HEK293T (cell line): ENCODE measurements around the gene DAZL.

ENCODE experiments used
- CTCF ChIA-PET: fragments of 350-600 bp; formaldehyde crosslinking; extraction: SDS; loops from one replicate; lab custom pipeline; 2021; ENCODE audit warnings: antibody characterized with exemption, inconsistent platforms; lab: Yijun Ruan, JAX
- POLR2A ChIA-PET: fragments of 350-600 bp; formaldehyde crosslinking; extraction: SDS; loops from one replicate; lab custom pipeline; 2020; ENCODE audit warnings: antibody characterized with exemption, inconsistent platforms; lab: Yijun Ruan, JAX
- DNase-seq: peaks from one replicate; pipeline ENCODE4 v3.0.0; 2012; ENCODE audit warnings: mixed read lengths; ENCODE audit errors: extremely low spot score
- ARNT ChIP-seq: fragments of 450-650 bp; IDR thresholded peaks from 2 replicates; pipeline ENCODE4 v1.6.1; 2017; ENCODE audit warnings: mild to moderate bottlenecking
- BHLHE40 ChIP-seq: fragments of 450-650 bp; IDR thresholded peaks from 2 replicates; pipeline ENCODE4 v1.6.1; 2016; ENCODE audit warnings: mild to moderate bottlenecking, moderate library complexity, borderline replicate concordance
- CTBP1 ChIP-seq: fragments of 450-650 bp; IDR thresholded peaks from 2 replicates; pipeline ENCODE4 v1.6.1; 2016; ENCODE audit warnings: borderline replicate concordance
- ELF4 ChIP-seq: fragments of 450-650 bp; IDR thresholded peaks from 2 replicates; pipeline ENCODE4 v1.6.1; 2017; ENCODE audit warnings: antibody characterized with exemption
- FOXA1 ChIP-seq: fragments of 450-650 bp; IDR thresholded peaks from 2 replicates; pipeline ENCODE4 v1.6.1; 2016; ENCODE audit warnings: mild to moderate bottlenecking
- FOXK2 ChIP-seq: fragments of 450-650 bp; IDR thresholded peaks from 2 replicates; pipeline ENCODE4 v1.6.1; 2016; ENCODE audit warnings: mild to moderate bottlenecking
- FOXM1 ChIP-seq: fragments of 450-650 bp; IDR thresholded peaks from 2 replicates; pipeline ENCODE4 v1.6.1; 2017; ENCODE audit warnings: mild to moderate bottlenecking, borderline replicate concordance
- HDGF ChIP-seq: fragments of 450-650 bp; IDR thresholded peaks from 2 replicates; pipeline ENCODE4 v1.6.1; 2017; ENCODE audit warnings: antibody characterized with exemption, borderline replicate concordance
- L3MBTL2 ChIP-seq: fragments of 450-650 bp; conservative IDR thresholded peaks from 2 replicates; pipeline ENCODE4 v1.6.1; 2016; ENCODE audit warnings: mild to moderate bottlenecking
- LEF1 ChIP-seq: fragments of 450-650 bp; IDR thresholded peaks from 2 replicates; pipeline ENCODE4 v1.6.1; 2017; ENCODE audit warnings: mild to moderate bottlenecking, borderline replicate concordance
- NFRKB ChIP-seq: fragments of 450-650 bp; IDR thresholded peaks from 2 replicates; pipeline ENCODE4 v1.6.1; 2016; ENCODE audit warnings: mild to moderate bottlenecking, moderate library complexity
- SP1 ChIP-seq: fragments of 450-650 bp; IDR thresholded peaks from 2 replicates; pipeline ENCODE4 v1.6.1; 2017
- SUZ12 ChIP-seq: fragments of 450-650 bp; IDR thresholded peaks from 2 replicates; pipeline ENCODE4 v1.6.1; 2016; ENCODE audit warnings: mild to moderate bottlenecking
- TARDBP ChIP-seq: fragments of 450-650 bp; IDR thresholded peaks from 2 replicates; pipeline ENCODE4 v1.6.1; 2016
- ZNF384 ChIP-seq: fragments of 450-650 bp; IDR thresholded peaks from 2 replicates; pipeline ENCODE4 v1.6.1; 2016
- TF ChIP-seq, protein P1 (sequence below): fragments of 450-650 bp; IDR thresholded peaks from 2 replicates; pipeline ENCODE4 v1.6.1; 2016

The DAZL gene

GRCh38 chr3:16550676-16551341, 54.4 kb downstream of the DAZL start:
- peak; percentile 74 for DNase-seq
- TF ChIP-seq HDGF (no peak), L3MBTL2 (peak; percentile 17; the same call in 1 of the 2 replicates), ARNT (no peak)
- ChIA-PET POLR2A (interaction anchor here (0.7 to 1.1 kb wide), 2 partner anchors 34 to 286 kb away, joined by 4 read pairs; partner anchors contain the start of genes DPH3 and OXNAD1), CTCF (interaction anchor here (0.5 to 2.8 kb wide), 7 partner anchors 35 to 402 kb away, joined by 3 to 11 read pairs (median 4); partner anchors contain the start of genes DPH3 and OXNAD1)

- DNase-seq: no peak
- ChIA-PET POLR2A (interaction anchor here (0.7 to 1.1 kb wide), 2 partner anchors 34 to 285 kb away, joined by 4 read pairs; partner anchors contain the start of genes DPH3 and OXNAD1), CTCF (interaction anchor here (0.5 to 2.8 kb wide), 7 partner anchors 34 to 402 kb away, joined by 3 to 11 read pairs (median 4); partner anchors contain the start of genes DPH3 and OXNAD1)
- TF ChIP-seq SP1: no peak
- TF ChIP-seq BHLHE40: no peak
Observed at GRCh38 chr3:16550305-16550675, 54.9 kb downstream of the DAZL start.

DNA sequence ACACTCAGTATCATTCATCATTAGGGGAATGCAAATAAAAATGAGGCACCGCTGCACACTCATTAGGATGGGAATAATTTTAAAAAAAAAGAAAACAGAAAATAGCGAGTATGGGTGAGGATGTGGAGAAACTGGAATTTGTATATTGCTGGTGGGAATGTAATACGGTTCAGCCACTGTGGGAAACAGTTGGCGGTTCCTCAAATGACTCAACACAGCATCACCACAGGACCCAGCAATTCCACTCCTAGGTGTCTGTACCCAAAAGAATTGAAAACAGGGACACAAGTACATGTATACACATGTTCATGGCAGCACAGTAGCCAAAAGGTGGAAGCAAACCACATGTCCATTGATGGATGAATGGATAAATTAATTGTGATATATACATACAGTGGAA, 56.5 kb downstream of the DAZL start:
- ChIA-PET POLR2A (no interaction called here), CTCF (interaction anchor here (2.8 kb wide), 1 partner anchor 258 kb away, joined by 11 read pairs; no protein-coding TSS in a partner anchor)
- no peak for TF ChIP-seq SP1
- TF ChIP-seq NFRKB: no peak
- TF ChIP-seq FOXK2: no peak
- no peak for TF ChIP-seq ZNF384
- no peak for TF ChIP-seq ARNT
- TF ChIP-seq ELF4: no peak
- no peak for TF ChIP-seq LEF1
- no peak for TF ChIP-seq FOXM1
- no peak for DNase-seq

DNA sequence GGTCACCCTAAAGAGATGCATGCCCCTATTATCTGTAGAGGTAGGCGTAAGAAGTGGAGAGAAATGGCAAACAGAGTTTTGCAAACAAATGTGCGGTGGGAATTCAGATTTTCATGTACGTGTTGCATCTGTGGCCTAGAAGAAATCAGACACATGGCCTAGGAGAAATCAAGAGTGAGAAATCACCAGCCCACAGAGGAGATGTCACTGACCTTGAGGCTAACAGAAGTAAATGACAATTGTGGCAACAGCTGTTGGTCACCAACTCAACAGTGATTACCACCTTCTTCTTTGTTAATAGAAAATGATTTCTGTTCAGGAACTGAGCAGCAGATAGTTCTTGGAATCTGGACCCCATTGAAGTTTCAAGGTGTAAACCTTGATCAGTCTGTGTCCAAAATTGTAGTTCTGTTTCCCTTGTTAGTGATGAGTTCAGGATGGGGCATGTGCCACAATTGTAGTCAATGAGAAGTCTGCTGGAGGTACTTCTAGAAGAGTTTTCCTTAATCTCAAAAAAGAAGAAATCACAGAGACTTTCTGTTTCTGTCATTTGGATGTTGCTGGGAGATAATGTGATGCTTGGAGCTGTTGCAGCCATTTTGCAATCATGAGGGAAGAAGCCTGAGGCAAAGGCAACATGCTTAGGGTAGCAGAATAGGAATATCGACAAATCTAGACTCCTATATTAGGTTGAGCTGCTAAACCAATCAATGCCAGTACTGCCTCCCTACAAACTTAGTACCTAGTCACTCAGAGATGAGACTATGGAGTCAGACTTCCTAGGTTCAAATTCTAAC, 57.5 kb downstream of the DAZL start:
- no peak for TF ChIP-seq NFRKB
- no peak for TF ChIP-seq TARDBP
- no peak for TF ChIP-seq SP1
- TF ChIP-seq LEF1: no peak
- TF ChIP-seq ZNF384: no peak
- TF ChIP-seq, protein P1, sequence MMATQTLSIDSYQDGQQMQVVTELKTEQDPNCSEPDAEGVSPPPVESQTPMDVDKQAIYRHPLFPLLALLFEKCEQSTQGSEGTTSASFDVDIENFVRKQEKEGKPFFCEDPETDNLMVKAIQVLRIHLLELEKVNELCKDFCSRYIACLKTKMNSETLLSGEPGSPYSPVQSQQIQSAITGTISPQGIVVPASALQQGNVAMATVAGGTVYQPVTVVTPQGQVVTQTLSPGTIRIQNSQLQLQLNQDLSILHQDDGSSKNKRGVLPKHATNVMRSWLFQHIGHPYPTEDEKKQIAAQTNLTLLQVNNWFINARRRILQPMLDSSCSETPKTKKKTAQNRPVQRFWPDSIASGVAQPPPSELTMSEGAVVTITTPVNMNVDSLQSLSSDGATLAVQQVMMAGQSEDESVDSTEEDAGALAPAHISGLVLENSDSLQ: no peak
- TF ChIP-seq ARNT: no peak
- TF ChIP-seq SUZ12: no peak
- TF ChIP-seq BHLHE40: no peak
- no peak for TF ChIP-seq FOXA1
- no peak for TF ChIP-seq FOXM1
- TF ChIP-seq ELF4: no peak
- CTCF ChIA-PET: interaction anchor here (0.7 kb wide), 1 partner anchor 257 kb away, joined by 3 read pairs; no protein-coding TSS in a partner anchor
- DNase-seq: no peak
- POLR2A ChIA-PET: no interaction called here

GRCh38 chr3:16546186-16547010, 58.8 kb downstream of the DAZL start:
- ChIA-PET CTCF (interaction anchor here (0.7 kb wide), 1 partner anchor 255 kb away, joined by 3 read pairs; no protein-coding TSS in a partner anchor), POLR2A (no interaction called here)
- TF ChIP-seq SUZ12 (no peak), FOXM1 (no peak), CTBP1 (no peak), TARDBP (no peak), NFRKB (no peak), SP1 (no peak), FOXA1 (no peak), L3MBTL2 (no peak), ELF4 (no peak), ARNT (no peak), LEF1 (no peak), FOXK2 (no peak), ZNF384 (no peak), BHLHE40 (no peak), HDGF (no peak)
- TF ChIP-seq, protein P1: no peak
- DNase-seq: no peak
